Raji (cell line): ENCODE measurements around the gene HMCN1.

ENCODE experiments used
- POLR2A ChIP-seq: IDR thresholded peaks from 2 replicates; pipeline ENCODE4 v1.6.1; 2011; ENCODE audit warnings: low read depth, low read length, control low read depth; ENCODE audit not compliant: insufficient read depth

HMCN1 gene

GRCh38 chr1:185896863-185897262 lies 162.7 kb downstream of the HMCN1 start:
- no peak for TF ChIP-seq POLR2A

- TF ChIP-seq POLR2A: no peak
Measured at GRCh38 chr1:185906186-185906585, 172.0 kb downstream of the HMCN1 start.

- TF ChIP-seq POLR2A: no peak
Measured at GRCh38 chr1:185907246-185907645, 173.1 kb downstream of the HMCN1 start.

GRCh38 chr1:185911978-185912377 lies 177.8 kb downstream of the HMCN1 start:
- TF ChIP-seq POLR2A: no peak

GRCh38 chr1:185912504-185912903 lies 178.3 kb downstream of the HMCN1 start:
- no peak for TF ChIP-seq POLR2A

- TF ChIP-seq POLR2A: no peak
Measured at GRCh38 chr1:185914089-185914488, 179.9 kb downstream of the HMCN1 start.

- TF ChIP-seq POLR2A: no peak
Measured at GRCh38 chr1:185916861-185917260, 182.7 kb downstream of the HMCN1 start.

- TF ChIP-seq POLR2A: no peak
Measured at GRCh38 chr1:185917646-185918045, 183.5 kb downstream of the HMCN1 start.

GRCh38 chr1:185920602-185921001 lies 186.4 kb downstream of the HMCN1 start:
- TF ChIP-seq POLR2A: no peak

GRCh38 chr1:185921636-185922035 lies 187.4 kb downstream of the HMCN1 start:
- no peak for TF ChIP-seq POLR2A

GRCh38 chr1:185926588-185926987 lies 192.4 kb downstream of the HMCN1 start:
- no peak for TF ChIP-seq POLR2A

- TF ChIP-seq POLR2A: no peak
Measured at GRCh38 chr1:185929776-185930175, 195.6 kb downstream of the HMCN1 start.

GRCh38 chr1:185931438-185931837 lies 197.2 kb downstream of the HMCN1 start:
- TF ChIP-seq POLR2A: no peak

GRCh38 chr1:185933580-185933979 lies 199.4 kb downstream of the HMCN1 start:
- TF ChIP-seq POLR2A: no peak

- TF ChIP-seq POLR2A: no peak
Measured at GRCh38 chr1:185934476-185935189, 200.4 kb downstream of the HMCN1 start.

GRCh38 chr1:185935360-185935759 lies 201.2 kb downstream of the HMCN1 start:
- no peak for TF ChIP-seq POLR2A

- TF ChIP-seq POLR2A: no peak
Measured at GRCh38 chr1:185936641-185937040, 202.4 kb downstream of the HMCN1 start.
